ENCODE data around the gene LRRC10B. TPM values are rescaled to one million over a fixed set of nuclear protein-coding genes. Genes with fewer than 3 reads are reported as not detected.

LRRC10B gene
- total RNA-seq, 1 experiment from 2014 or later: 0.39 TPM

DNA sequence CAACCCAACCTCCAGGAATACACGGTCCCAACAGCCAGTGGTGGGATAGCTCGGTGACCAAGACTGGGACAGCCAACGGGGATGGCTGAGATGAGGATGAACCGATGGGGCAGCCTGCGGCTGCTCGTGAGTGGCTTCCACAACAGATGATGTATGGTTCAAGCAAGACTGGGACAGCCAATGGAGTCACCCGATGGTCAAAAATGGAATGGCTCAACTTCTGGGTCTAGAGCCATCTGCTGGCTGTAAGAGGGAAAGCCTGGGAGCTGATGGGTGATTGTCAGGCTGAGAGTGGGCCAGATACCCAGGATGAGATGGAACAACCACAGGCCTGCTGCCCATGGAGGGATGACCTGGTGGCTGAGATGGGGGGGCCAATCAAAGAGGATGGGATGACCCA lies 36.8 kb downstream of the LRRC10B start:
- peak; percentile 71 for TF ChIP-seq CTCF (conservative IDR thresholded peaks at IDR 0.05)
- Mint-ChIP-seq H3K27ac (peak overlapping the region in 1 of 3 experiments; percentile 30; a peak in 1 of 7 replicates), H3K4me3 (no peak overlapping the region)

More for the DNA sequence above, 36.8 kb downstream of the LRRC10B start:
- peaks cover 4% of the 10 kb centered on the region; the same call in 1 of the 2 replicates for H3K4me1 ChIP-seq (ENCODE audit: insufficient read depth, low read length)
- no peak overlapping the region for H2BK12ac ChIP-seq (ENCODE audit: insufficient read length, low read depth, low read length)
- H4K20me1 ChIP-seq (ENCODE audit: control insufficient read depth, insufficient read depth, insufficient read length): no peaks in the 10 kb centered on the region
- peaks cover 27 to 56% of the 10 kb centered on the region in 2 experiments for H3K4me1 Mint-ChIP-seq
- no peak overlapping the region for H4K5ac ChIP-seq (ENCODE audit: insufficient read length, low read depth, low read length)
- H2BK120ac ChIP-seq (ENCODE audit: low read depth, low read length, poor library complexity, severe bottlenecking): no peak overlapping the region
- no peak overlapping the region for H3K18ac ChIP-seq (ENCODE audit: insufficient read length, low read depth, low read length)
- H3K4ac ChIP-seq (ENCODE audit: low read depth, low read length): no peak overlapping the region
- H4K91ac ChIP-seq (ENCODE audit: insufficient read length, low read depth, low read length): no peak overlapping the region
- no peak overlapping the region for H2AK5ac ChIP-seq (ENCODE audit: insufficient read length, low read length)
- peaks cover 0 to 5% (median 4%) of the 10 kb centered on the region in 3 experiments; a peak in 2 of 7 replicates for H3K36me3 Mint-ChIP-seq (ENCODE audit: insufficient read depth in 1 of 3, low read depth in 3 of 3)
- no peaks in the 10 kb centered on the region for H3K23me2 ChIP-seq (ENCODE audit: insufficient read length, low read depth, low read length, poor library complexity, severe bottlenecking)
- H3K14ac ChIP-seq (ENCODE audit: insufficient read depth, low read length): no peak overlapping the region
- no CpG with 5 or more reads among the region's 7 CpGs for WGBS (ENCODE audit: extremely low coverage, insufficient read length, low lambda C conversion rate)
- no peak overlapping the region for H2BK15ac ChIP-seq (ENCODE audit: low read depth, low read length)
- no peak overlapping the region for H2AFZ ChIP-seq (ENCODE audit: low read length)
- no peak overlapping the region for H2BK5ac ChIP-seq (ENCODE audit: insufficient read length, low read length)
- H3K79me1 ChIP-seq (ENCODE audit: insufficient read depth, low read depth, low read length, poor library complexity, severe bottlenecking): no peaks in the 10 kb centered on the region
- H4K8ac ChIP-seq (replicated peaks; ENCODE audit: insufficient read length, low read depth, low read length): no peak overlapping the region
- H3K9me3 Mint-ChIP-seq: no peaks in the 10 kb centered on the region
- no peak for DNase-seq
- H3K9ac ChIP-seq (ENCODE audit: extremely low read depth, insufficient read length, low read length): no peak overlapping the region
- H3K4me2 ChIP-seq (ENCODE audit: insufficient read depth, insufficient read length, low read length): no peak overlapping the region
- H3K23ac ChIP-seq (ENCODE audit: insufficient read length, low read depth, low read length): no peak overlapping the region
- H3T11ph ChIP-seq (ENCODE audit: low read length): no peak overlapping the region
- H3K79me2 ChIP-seq (ENCODE audit: insufficient read depth, low read length): no peaks in the 10 kb centered on the region
- no peak overlapping the region for H3K27ac ChIP-seq (ENCODE audit: insufficient read length, low read depth, low read length)
- no peak overlapping the region for H3K56ac ChIP-seq (ENCODE audit: insufficient read length, low read depth, low read length)
- no peaks in the 10 kb centered on the region; the same call in none of the 2 replicates for H3K27me3 Mint-ChIP-seq (ENCODE audit: low read depth)
- no peak overlapping the region for H2BK20ac ChIP-seq (ENCODE audit: low read depth, low read length, poor library complexity, severe bottlenecking)
- no peaks in the 10 kb centered on the region for H3K9me3 ChIP-seq (ENCODE audit: control insufficient read depth, low read depth, low read length)
- H3K27me3 ChIP-seq (ENCODE audit: insufficient read depth, low read length): no peaks in the 10 kb centered on the region
